ELR (cell line): ENCODE results near the gene TLR7.

Experiments
- DNase-seq: peaks from one replicate; pipeline ENCODE4 v3.0.0-alpha.2; 2015; ENCODE audit warnings: low read depth

TLR7 gene

DNA sequence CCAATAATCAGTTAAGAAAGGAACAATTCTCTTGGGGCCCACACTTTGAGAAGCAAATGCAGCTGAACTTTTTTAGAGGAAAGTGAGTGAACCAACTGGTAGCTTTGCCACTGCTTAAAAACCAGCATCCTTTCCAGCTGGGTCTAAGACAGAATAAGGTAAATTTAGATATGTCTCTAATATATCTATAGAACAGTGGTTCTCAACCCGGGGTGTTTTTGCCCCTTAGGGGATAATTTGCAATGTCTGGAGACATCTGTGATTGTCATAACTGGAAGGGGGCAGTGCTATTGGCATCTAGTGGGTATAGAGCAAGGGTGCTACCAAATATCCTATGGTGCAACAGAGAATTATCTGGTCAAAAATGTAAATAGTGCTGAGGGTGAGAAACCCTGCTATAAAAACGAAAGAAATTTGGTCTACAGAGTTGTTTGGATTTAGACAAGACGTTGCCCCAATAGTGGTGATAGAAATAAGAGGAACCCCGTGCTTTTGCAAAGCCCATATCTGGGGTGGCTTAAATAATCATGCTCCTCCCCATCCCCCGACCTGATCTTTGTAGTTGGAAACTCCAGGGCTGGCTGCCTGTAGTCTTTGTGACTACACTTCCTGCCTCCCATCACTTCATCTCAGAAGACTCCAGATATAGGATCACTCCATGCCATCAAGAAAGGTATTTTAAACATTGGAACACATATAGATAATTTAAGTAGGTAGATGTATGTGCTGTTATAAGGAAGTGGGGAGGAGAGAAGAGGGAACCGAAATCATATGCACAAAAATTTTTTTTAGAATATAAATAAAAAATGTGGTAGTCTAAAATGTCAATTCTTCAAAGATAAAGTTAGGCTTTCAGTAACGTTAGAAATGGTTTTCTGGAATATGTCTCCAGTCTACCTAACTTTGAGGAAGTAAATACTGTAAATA lies at the start of gene TLR7:
Gene TLR7, plus strand, starts transcription at position 622 of the 927 bp plus-strand sequence. CDS start 507 bp downstream, outside the sequence.
- no peak for DNase-seq

DNA sequence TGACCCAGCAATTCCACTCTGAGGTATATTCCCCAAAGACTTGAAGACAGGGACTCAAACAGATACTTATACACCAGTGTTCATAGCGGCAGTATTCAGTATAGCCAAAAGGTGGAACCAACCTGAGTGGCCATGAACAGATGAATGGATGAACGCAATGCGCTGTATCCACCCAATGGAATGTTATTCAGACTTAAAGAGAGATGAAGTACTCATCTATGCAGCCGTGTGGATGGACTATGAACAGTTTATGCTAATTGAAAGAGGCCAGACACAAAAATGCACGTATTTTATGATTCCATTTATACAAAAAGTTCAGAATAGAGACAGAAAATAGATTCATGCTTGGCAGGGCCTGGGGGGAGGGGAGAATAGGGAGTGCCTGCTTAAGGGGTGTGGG lies 49.3 kb upstream of the TLR7 start:
- no peak for DNase-seq

DNA sequence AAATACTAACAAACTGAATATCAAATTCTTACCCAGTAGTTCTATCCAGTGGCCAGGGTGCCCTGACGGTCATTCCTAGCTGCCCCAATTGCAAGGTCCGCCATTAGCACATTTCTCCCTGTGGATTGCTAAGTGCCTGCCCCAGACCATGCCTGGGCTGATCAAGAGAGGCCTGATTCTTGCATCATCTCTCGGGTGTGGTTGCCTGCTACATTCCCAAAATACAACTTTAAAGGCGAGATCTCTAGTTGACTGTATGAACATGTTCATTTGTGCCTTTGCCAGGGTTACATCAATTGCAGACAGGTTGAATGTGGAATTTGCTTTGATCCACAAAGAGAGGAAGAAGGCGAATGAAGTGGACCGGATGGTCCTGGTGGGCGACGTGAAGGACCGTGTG lies 47.6 kb upstream of the TLR7 start:
- DNase-seq = no peak

DNA sequence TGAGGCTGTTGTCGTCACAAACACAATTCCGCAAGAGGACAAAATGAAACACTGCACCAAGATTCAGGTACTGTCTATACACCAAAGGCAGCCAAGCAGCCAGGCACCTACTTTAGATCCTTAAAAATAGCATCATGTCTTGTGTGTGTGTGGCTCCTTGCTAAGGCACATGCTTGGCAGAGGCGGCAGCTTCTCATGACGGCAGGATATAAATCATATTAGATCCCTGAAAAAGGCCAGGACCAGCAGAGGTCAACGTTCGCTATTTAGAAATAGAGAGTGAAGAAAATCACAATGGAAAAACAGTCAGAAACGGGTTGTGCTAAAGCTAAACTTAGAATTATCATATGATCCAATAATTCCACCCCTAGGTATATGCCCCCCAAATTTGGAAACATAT lies 46.1 kb upstream of the TLR7 start:
- no peak for DNase-seq

DNA sequence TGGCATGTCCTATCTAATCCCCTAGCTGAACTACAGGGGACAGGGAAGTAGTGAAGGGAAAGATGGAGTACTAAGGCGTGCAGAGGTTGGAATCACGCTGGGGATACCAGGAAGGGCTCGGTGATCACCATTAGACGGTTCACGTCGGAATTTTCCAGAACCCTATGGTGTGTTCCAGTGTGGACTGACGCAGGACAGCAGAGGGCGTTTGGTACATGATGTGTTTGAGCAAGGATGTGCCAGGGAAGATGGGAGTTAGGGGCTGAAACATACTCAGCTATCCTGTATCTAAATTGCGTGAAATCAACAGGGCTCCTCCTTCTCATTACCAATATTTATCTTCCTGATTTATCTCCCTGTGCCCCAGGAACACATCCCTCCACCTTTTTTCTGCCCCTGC lies 41.9 kb upstream of the TLR7 start:
- no peak for DNase-seq

DNA sequence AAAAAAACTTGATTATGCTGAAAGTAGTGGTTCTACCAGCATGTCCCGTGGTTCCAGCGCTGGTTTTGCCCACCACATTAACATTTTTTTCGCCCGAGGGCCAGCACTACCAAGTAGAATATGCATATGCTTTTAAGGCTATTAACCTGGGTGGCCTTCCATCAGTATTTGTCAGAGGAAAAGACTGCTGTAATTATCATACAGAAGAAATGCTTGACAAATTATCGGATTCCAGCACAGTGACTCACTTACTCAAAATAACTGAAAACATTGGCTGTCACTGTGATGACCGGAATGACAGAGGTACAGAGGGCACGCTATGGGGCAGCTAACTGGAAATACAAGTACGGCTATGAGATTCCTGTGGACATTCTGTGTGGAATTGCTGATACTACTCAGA lies 41.1 kb upstream of the TLR7 start:
- peak; percentile 75 for DNase-seq

DNA sequence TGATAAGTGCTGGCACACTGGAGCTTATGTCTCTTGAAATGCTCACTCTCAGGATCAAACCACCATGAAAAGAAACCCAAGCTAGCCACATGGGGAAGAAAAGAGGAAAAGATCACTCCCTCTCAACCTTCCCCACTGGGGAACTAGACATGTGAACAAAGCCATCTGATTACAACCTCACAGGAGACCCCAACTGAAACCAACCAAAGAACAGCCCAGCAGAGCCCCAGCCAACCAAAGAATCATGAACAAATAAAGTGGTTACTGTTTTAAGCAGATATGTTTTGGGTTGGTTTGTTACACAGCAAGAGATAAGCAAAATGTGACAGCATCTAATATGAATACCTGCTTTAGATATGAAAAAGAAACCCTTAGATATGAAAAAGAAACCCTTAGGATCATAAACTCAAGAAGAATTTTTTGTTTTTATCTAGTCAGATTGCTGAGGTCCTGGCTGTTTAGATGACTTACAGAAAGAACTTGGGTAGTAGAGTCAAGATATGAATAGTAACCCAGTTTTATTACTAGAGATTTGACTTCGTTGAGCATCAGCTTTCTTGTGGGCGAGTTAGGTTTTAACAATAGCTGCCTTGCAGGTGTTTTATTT lies 23.7 kb upstream of the TLR7 start:
- no peak for DNase-seq

DNA sequence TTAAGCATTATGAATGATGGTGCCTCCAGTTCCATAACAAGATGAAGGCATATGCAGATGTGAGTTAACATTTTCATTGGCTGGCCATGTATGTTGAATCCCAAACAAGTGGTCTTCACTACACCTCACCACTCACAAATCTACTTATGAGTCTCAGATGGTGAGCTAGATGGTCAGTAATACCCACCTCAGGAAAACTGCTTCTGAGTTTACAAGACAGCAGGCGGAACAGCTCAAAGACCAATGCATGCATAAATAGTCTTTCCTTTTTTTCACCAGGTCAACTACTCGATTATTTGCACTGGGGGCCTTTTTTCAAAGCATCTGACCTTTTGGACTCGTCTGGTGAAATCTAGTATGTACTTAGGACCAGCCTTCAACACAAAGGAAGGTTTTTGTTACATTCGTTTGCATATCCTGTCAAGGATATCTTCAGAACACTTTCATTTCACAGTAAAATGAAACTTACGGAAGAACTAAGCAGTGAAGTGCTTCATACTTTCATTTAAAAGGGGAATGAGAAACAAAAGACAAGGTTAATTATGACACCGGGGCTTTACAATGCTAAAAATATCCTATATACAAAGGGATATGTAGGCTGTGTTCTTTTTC lies 23.1 kb upstream of the TLR7 start:
- no peak for DNase-seq

DNA sequence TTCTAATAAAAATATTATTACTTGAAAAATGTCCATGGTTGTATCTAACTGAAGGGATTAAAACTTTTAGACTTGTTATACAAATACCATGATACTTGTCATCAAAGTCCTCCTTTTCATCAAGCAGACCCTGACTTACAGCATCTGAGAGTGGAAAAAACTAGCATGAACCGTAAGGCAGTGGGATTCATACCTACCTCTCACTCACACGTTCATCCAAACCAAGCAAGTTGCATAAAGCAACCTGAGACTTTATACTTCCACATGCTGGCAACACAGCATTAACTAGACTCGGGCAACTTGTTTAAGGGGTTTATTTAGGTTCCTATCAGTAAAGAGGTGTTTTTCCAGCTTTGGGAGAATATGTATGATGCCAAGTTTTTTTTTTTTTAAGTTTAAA lies 22.6 kb upstream of the TLR7 start:
- no peak for DNase-seq

DNA sequence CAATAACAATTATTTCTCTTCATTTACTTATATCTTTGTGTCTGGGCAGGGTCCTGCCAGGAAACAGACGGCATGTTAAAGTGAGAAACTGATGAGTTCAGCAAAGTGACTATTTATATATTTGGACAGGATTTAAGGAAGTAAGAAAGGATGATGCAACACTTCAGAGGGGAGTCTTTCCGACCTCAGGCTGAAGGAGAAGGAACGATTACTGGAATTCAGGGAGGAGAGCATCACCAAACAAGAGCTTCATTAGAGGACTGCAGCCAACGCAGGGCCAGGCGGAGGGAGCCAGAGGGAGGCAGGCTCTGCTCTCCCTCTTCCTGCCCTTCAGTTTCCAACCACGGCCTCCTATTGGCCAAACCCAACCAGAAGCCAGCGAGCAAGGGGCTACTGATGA lies 1.5 kb upstream of the TLR7 start:
- DNase-seq = no peak

DNA sequence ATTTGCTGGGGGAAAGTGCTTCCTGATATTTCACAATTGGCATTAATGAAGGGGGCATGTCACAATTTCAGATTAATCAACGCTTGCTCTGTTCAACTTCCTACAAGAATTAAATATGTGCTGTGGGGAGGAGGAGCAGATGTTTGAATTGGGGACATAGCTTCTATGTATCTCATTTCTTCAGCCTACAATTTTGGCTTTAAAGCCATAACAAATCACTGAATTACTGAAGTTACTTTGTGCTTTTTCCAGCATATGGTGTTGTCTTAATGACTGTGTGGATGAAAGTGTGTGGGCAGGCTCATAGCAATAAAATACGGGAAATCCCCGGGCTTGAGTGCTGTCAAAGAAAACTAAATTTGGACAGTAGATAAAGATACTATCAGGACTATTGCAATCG lies 813 bp downstream of the TLR7 start:
- no peak for DNase-seq

DNA sequence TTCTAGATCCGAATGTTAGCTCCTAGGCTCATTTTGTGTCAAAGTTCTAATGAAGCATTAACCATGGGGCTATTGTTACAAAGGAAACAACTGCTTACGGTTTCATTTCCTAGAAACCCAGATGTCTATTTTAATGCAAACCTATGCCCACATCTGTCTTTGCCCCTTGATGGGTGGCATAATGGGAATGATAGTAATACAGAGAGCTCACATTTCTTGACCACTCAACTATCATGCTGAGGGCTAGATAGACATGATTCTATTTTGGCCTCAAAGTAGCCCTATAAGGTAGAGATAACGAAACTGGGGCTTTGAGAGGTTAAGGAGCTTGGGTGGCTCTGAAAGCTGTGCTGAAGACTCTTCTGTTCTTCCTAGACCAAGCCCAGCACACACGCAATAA lies 1.9 kb downstream of the TLR7 start:
- DNase-seq = no peak

DNA sequence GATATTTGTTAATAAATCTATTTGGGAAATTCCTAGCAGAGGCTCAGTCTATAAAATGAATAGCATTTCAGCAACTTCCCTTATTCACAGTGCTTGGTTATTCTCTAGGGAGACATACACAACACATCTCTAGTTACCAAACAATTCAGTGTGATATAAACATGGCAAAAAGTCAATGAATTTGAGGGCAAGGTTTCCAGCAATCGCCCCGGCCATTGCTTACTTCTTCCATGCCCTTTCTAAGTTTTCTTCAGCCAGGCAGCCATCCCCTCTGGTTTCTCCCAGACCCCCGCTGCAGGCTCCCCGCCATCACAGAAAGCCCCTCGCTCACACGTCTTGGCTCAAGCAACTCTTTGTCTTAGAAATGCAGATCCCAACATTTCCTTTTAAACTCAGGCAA lies 4.4 kb downstream of the TLR7 start:
- no peak for DNase-seq

DNA sequence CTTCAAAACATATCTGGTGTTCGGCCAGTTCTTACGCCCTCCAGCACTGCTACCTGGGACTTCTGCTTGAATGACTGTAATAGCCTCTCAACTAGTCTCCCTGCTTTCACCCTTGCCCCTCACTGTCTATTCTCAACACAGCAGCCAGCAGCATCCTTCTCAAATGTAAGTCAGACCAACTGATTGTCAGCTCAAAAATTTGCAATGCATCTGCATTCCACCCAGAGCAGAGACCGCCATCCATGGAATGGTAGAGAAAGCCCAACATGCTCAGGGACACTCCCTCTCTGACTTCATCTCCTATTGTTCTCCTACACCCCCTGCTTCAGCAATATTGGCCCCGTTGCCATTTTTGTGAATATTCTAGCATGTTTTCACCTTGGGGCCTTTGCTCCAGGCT lies 5.9 kb downstream of the TLR7 start:
- DNase-seq = no peak

DNA sequence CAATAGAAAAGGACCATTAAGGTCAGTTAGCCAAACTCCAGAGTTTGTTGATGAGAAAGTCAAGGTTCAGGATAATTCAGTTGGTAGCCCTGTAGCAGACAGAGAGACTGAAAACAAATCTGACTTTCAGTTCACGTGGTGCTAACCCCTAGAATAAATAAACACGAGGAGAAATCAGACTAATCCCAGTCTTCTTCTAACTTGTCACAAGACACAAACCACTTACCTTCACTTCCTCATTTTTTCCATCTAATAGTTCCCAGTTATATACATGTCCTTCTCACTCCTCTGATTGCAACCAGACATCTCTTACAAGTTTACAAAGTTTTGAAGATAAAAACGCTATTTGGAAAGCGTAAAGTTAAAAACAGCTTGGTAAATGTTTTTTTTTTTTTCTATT lies 7.7 kb downstream of the TLR7 start:
- no peak for DNase-seq

DNA sequence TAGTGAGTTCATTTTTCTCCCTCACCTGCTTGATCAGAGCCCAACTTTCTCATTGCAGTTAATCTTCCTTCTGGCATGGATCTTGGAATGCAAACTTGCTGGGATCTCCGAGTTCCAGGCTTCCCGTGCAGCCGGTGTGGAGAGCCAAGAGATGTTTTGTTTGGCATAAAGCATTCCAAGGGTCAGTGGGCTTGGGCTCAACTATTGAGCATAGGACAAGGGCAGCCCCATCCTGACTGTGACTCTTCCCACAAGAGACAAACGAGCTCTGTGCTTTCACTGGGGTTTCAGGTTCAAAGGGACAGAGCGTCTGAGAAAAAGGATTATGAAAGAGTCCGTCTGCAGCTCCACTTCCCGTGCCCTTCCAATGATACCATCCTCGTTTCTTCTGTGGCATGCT lies 10.5 kb downstream of the TLR7 start:
- DNase-seq = no peak

DNA sequence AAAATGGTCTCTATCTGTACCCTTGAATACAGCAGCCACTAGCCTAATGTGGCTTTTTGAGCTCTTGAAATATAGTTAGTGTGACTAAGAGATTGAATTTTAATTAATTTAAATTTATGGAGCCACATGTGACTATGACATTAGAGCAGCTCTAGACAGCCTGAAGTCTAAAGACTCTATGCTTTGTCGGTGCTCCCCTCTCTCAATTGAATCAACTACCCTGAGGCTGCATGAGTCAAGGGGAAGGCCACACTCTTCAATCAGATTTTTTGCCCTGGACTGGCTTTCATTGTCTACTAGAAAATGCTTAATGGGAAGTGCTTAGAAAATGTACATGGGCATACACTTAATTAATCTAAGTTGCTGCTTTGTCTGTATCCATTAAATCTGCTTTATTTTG lies 11.7 kb downstream of the TLR7 start:
- no peak for DNase-seq

DNA sequence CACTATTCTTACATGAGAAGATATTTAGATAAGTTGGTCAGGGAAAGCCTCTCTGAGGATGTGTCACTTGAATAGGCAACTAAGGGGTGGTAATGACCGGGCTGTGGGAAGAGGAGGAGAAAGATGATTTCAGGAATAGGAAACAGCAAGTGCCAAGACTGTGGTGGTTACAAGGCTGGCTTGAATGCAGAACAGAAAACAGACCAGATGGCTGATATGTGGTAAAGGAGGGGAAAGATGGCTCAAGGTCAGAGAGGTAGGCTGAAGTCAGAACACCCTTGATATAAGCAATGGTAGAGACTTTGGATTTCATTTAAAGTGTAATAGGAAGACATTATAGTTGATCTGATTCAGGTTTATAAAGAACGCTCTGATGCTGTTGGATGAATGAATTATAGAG lies 15.0 kb downstream of the TLR7 start:
- no peak for DNase-seq

DNA sequence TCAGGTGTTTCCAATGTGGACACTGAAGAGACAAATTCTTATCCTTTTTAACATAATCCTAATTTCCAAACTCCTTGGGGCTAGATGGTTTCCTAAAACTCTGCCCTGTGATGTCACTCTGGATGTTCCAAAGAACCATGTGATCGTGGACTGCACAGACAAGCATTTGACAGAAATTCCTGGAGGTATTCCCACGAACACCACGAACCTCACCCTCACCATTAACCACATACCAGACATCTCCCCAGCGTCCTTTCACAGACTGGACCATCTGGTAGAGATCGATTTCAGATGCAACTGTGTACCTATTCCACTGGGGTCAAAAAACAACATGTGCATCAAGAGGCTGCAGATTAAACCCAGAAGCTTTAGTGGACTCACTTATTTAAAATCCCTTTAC lies 18.6 kb downstream of the TLR7 start:
- no peak for DNase-seq

DNA sequence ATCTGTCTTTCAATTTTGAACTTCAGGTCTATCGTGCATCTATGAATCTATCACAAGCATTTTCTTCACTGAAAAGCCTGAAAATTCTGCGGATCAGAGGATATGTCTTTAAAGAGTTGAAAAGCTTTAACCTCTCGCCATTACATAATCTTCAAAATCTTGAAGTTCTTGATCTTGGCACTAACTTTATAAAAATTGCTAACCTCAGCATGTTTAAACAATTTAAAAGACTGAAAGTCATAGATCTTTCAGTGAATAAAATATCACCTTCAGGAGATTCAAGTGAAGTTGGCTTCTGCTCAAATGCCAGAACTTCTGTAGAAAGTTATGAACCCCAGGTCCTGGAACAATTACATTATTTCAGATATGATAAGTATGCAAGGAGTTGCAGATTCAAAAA lies 19.7 kb downstream of the TLR7 start:
- no peak for DNase-seq

DNA sequence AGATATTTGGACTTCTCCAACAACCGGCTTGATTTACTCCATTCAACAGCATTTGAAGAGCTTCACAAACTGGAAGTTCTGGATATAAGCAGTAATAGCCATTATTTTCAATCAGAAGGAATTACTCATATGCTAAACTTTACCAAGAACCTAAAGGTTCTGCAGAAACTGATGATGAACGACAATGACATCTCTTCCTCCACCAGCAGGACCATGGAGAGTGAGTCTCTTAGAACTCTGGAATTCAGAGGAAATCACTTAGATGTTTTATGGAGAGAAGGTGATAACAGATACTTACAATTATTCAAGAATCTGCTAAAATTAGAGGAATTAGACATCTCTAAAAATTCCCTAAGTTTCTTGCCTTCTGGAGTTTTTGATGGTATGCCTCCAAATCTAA lies 20.3 kb downstream of the TLR7 start:
- DNase-seq = no peak

DNA sequence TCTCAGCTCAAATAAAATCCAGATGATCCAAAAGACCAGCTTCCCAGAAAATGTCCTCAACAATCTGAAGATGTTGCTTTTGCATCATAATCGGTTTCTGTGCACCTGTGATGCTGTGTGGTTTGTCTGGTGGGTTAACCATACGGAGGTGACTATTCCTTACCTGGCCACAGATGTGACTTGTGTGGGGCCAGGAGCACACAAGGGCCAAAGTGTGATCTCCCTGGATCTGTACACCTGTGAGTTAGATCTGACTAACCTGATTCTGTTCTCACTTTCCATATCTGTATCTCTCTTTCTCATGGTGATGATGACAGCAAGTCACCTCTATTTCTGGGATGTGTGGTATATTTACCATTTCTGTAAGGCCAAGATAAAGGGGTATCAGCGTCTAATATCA lies 20.9 kb downstream of the TLR7 start:
- no peak for DNase-seq

DNA sequence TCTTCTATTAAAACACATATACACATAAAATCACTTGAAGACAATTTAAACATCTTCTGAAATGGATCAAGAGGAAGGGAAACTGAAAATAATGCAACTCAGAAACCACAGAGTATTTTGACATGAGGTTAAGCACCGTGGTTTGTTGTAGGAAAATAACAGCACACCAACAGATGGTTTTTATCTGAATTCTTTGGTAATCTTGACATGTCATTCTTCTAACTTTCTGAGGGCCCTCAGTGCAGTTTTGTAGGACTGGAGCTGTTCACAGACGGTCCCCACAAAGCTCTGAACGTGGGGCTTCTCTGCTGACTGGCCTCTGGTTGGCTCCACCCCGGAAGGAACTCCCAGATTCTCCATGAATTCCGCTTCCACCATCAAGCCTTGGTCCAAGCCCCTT lies 23.6 kb downstream of the TLR7 start:
- DNase-seq = no peak
